DOHH2 (cell line): ENCODE results near the gene HELZ.

ENCODE experiments used
- H3F3A ChIP-seq: fragments of 200-600 bp; sonication (generic), shearing (Covaris generic); 2 replicates; pipeline ENCODE4 v1.6.0; 2016; ENCODE audit warnings: antibody characterized with exemption, mild to moderate bottlenecking; ENCODE audit not compliant: control insufficient read depth, insufficient read depth
- H3K27ac ChIP-seq: fragments of 200-600 bp; sonication (generic); 2 replicates; pipeline ENCODE4 v1.5.1; 2014; ENCODE audit warnings: low read depth, mild to moderate bottlenecking, low read length, moderate library complexity
- H3K27me3 ChIP-seq: fragments of 200-600 bp; sonication (generic); 2 replicates; pipeline ENCODE4 v1.6.1; 2014; ENCODE audit warnings: mild to moderate bottlenecking, low read length, mixed read lengths; ENCODE audit not compliant: control insufficient read depth
- H3K36me3 ChIP-seq: fragments of 200-600 bp; sonication (generic); 2 replicates; pipeline ENCODE4 v1.6.1; 2014; ENCODE audit warnings: mild to moderate bottlenecking, low read length, moderate library complexity, mixed read lengths; ENCODE audit not compliant: control insufficient read depth
- H3K4me1 ChIP-seq: fragments of 200-600 bp; sonication (generic); 2 replicates; pipeline ENCODE4 v1.6.1; 2014; ENCODE audit warnings: mild to moderate bottlenecking, low read length, mixed read lengths; ENCODE audit not compliant: control insufficient read depth
- H3K4me2 ChIP-seq: fragments of 200-600 bp; sonication (generic); 2 replicates; pipeline ENCODE4 v1.6.0; 2014; ENCODE audit warnings: mild to moderate bottlenecking, low read length, moderate library complexity
- H3K4me3 ChIP-seq: fragments of 200-600 bp; sonication (generic); 2 replicates; pipeline ENCODE4 v1.5.1; 2014; ENCODE audit warnings: mild to moderate bottlenecking, low read length, mixed read lengths
- H3K79me2 ChIP-seq: fragments of 200-600 bp; sonication (generic); 2 replicates; pipeline ENCODE4 v1.6.1; 2014; ENCODE audit warnings: mild to moderate bottlenecking, low read length, mixed read lengths; ENCODE audit not compliant: control insufficient read depth
- H3K9me2 ChIP-seq: fragments of 200-600 bp; sonication (generic); replicated peaks from 2 replicates; pipeline ENCODE4 v1.6.1; 2014; ENCODE audit warnings: mild to moderate bottlenecking, low read length, mixed read lengths; ENCODE audit not compliant: control insufficient read depth
- H3K9me3 ChIP-seq: fragments of 200-600 bp; sonication (generic); 2 replicates; pipeline ENCODE4 v1.6.1; 2014; ENCODE audit warnings: antibody characterized with exemption, low read length, mixed read lengths; ENCODE audit not compliant: control insufficient read depth, insufficient read depth
- H4K20me1 ChIP-seq: fragments of 200-600 bp; sonication (generic); 2 replicates; pipeline ENCODE4 v1.6.0; 2014; ENCODE audit warnings: low read depth, mild to moderate bottlenecking, antibody characterized with exemption, low read length, moderate library complexity; ENCODE audit not compliant: control insufficient read depth, insufficient read depth
- EZH2phosphoT487 ChIP-seq: fragments of 200-600 bp; sonication (generic); IDR thresholded peaks from 2 replicates; pipeline ENCODE4 v1.6.1; 2017; ENCODE audit warnings: borderline replicate concordance, mild to moderate bottlenecking, antibody characterized with exemption, low read length, moderate library complexity, mixed read lengths
- TF ChIP-seq, protein P1 (sequence below): fragments of 200-600 bp; sonication (generic); IDR thresholded peaks from one replicate; pipeline ENCODE4 v1.5.1; 2014; ENCODE audit warnings: antibody characterized with exemption, mild to moderate bottlenecking, low read depth, low read length; ENCODE audit not compliant: poor library complexity, severe bottlenecking

The HELZ gene

DNA sequence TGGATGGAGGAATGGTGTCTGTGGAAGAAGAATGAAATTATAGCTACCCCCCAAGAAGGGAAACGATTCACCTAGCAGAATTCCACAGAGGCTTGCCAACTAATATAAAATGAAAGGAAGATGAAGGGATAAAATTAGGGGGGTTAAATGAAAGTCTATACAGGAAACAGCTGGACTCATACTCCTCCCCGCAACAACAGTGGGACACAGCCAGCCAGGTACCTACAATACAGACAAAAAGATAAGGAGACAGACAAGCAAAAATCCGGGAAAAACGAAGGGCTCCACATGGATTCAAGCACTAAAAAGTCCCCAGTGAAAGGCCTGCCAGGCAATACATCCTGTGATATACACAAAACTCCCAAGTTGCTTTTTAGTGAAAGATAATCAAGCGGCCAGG is 152.7 kb downstream of the HELZ start:
- H3K9me2 ChIP-seq: no peaks in the 10 kb centered on the region
- H3K36me3 ChIP-seq: peaks cover 13% of the 10 kb centered on the region
- no peak for TF ChIP-seq EZH2phosphoT487
- TF ChIP-seq, protein P1, sequence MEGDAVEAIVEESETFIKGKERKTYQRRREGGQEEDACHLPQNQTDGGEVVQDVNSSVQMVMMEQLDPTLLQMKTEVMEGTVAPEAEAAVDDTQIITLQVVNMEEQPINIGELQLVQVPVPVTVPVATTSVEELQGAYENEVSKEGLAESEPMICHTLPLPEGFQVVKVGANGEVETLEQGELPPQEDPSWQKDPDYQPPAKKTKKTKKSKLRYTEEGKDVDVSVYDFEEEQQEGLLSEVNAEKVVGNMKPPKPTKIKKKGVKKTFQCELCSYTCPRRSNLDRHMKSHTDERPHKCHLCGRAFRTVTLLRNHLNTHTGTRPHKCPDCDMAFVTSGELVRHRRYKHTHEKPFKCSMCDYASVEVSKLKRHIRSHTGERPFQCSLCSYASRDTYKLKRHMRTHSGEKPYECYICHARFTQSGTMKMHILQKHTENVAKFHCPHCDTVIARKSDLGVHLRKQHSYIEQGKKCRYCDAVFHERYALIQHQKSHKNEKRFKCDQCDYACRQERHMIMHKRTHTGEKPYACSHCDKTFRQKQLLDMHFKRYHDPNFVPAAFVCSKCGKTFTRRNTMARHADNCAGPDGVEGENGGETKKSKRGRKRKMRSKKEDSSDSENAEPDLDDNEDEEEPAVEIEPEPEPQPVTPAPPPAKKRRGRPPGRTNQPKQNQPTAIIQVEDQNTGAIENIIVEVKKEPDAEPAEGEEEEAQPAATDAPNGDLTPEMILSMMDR: no peak
- H3K4me1 ChIP-seq: no peaks in the 10 kb centered on the region
- H3K9me3 ChIP-seq: no peaks in the 10 kb centered on the region
- 0 out of 2 replicates have a peak, but pooled peaks cover 2% of the 10 kb centered on the region for H3K79me2 ChIP-seq
- H3K4me3 ChIP-seq: no peak overlapping the region
- H4K20me1 ChIP-seq: no peaks in the 10 kb centered on the region
- H3K27ac ChIP-seq: no peak overlapping the region
- H3K4me2 ChIP-seq: no peak overlapping the region
- H3F3A ChIP-seq: no peaks in the 10 kb centered on the region
- no peaks in the 10 kb centered on the region for H3K27me3 ChIP-seq

DNA sequence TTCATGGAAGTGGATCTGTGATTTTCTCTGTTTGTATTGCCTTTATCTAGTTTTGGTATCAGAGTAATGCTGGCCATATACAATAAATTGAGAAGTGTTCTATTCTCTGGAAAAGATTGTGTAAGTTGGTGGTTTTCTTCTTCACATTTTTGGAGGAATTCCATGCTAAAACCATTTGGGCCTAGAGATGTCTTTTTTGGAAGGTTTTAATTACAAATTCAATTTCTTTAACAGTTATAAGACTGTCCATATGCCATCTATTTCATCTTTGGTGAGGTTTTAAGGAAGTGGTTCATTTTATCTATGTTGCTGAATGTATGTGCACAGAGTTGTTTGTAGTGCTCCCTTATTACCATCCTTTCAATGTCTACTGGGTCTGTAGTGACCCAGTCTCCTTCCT is 154.7 kb downstream of the HELZ start:
- Histone ChIP-seq H3K9me2 (no peaks in the 10 kb centered on the region), H3F3A (no peaks in the 10 kb centered on the region), H4K20me1 (no peaks in the 10 kb centered on the region), H3K27me3 (no peaks in the 10 kb centered on the region), H3K9me3 (no peaks in the 10 kb centered on the region), H3K4me2 (no peak overlapping the region), H3K4me1 (no peaks in the 10 kb centered on the region), H3K36me3 (peaks cover 22% of the 10 kb centered on the region), H3K4me3 (no peak overlapping the region), H3K79me2 (no peaks in the 10 kb centered on the region), H3K27ac (no peak overlapping the region)
- TF ChIP-seq, protein P1: no peak
- TF ChIP-seq EZH2phosphoT487: no peak

DNA sequence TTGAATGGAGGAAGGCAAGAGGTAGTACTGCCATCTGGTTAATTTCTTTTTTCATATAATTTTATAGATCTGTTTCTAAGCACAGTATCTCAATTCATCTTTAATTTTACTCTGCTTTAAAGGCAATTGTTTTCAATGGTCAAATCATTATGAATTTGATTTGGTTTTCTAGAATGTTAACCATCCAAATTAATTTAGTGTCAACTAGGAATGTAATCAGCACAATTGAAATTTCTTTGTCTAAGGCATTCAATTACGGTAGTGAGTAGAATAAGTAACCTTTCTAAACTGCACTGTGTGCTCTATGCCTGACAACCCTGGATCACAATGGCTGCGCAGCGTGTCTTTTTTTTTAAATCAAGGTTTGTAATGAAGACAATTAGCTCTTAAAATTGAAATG is 156.4 kb downstream of the HELZ start:
- H3K36me3 ChIP-seq: peaks cover 23% of the 10 kb centered on the region
- H3K27me3 ChIP-seq: no peaks in the 10 kb centered on the region
- H4K20me1 ChIP-seq: no peaks in the 10 kb centered on the region
- peaks cover 6% of the 10 kb centered on the region for H3K4me1 ChIP-seq
- no peak overlapping the region for H3K27ac ChIP-seq
- H3K79me2 ChIP-seq: no peaks in the 10 kb centered on the region
- H3F3A ChIP-seq: no peaks in the 10 kb centered on the region
- H3K9me2 ChIP-seq: no peaks in the 10 kb centered on the region
- H3K4me2 ChIP-seq: no peak overlapping the region
- H3K9me3 ChIP-seq: no peaks in the 10 kb centered on the region
- no peak overlapping the region for H3K4me3 ChIP-seq
- no peak for TF ChIP-seq EZH2phosphoT487
- TF ChIP-seq, protein P1: no peak

DNA sequence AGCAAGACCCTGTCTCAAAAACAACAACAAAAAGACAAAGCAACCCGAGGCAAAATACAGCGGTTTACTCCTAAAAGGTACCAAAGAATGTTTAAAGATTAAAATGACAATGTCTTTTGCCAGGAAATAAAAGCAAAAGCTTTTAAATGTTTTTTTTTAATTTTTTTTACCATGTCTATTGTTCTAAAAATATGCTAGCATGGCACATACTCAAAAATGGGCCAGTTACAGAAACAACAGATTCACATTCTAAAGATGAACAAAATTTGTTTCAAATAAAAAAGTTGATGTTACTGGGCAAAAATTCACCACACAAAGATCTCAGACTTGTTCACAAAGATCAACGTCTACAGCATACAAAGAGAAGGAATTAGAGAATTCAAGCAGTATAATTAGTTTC is 159.6 kb downstream of the HELZ start:
- no peaks in the 10 kb centered on the region for H3K79me2 ChIP-seq
- peaks cover 39% of the 10 kb centered on the region for H3K36me3 ChIP-seq
- TF ChIP-seq EZH2phosphoT487: no peak
- TF ChIP-seq, protein P1: no peak
- H3K9me3 ChIP-seq: no peaks in the 10 kb centered on the region
- no peak overlapping the region for H3K4me3 ChIP-seq
- peaks cover 34% of the 10 kb centered on the region for H3K4me1 ChIP-seq
- no peak overlapping the region for H3K27ac ChIP-seq
- H3K4me2 ChIP-seq: no peak overlapping the region
- H4K20me1 ChIP-seq: no peaks in the 10 kb centered on the region
- no peaks in the 10 kb centered on the region for H3K27me3 ChIP-seq
- H3F3A ChIP-seq: no peaks in the 10 kb centered on the region
- no peaks in the 10 kb centered on the region for H3K9me2 ChIP-seq
